CD4-positive, alpha-beta T cell treated with Interleukin-6 for 4 hours (primary cell): Measurements from ENCODE around the gene PLCD3.
A peak's percentile ranks its signal among the peaks of the same experiment; 100 is the strongest.

ENCODE experiments used
- DNase-seq: peaks from one replicate; pipeline ENCODE4 v3.0.0-alpha.2; 2020; ENCODE audit warnings: mixed read lengths

The PLCD3 gene

DNA sequence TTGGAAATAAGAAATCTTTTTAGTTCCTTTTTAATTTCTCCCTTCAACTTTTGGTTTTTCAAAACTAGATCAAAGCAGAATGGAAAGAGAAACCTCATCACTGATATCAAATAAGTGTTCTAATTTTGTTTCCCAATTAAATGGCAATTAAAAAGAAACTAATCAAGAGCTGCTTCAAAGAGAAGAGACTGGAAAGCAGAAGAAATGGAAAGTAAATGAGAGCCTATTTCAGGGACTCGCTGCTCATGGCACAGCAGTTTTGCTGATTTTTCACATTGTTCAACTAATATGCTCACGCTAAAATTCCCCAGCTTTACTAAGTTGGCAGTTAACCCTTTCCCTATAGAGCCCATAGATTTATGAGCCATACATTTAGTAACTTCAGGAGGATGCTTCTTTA, 64.7 kb downstream of the PLCD3 start:
- DNase-seq: no peak

DNA sequence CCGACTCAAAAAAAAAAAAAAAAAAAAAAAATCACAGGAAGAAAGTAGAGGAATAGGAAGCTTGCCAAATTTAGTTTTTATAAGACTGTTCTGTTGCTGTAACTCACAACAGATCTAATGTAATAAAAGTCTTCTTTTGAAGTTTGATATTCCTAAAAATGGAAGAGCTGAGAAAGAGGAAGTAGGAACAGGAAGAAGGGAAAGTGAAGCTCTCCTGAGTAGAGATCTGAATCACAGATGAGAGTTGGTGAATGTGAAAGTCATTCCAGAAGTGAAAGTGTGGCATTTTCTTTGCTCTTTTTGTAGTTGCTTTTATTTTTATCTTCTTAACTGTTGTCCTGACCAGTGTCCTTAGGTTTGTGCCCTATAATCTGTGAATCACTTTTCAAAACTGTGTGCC, 69.1 kb downstream of the PLCD3 start:
- no peak for DNase-seq

DNA sequence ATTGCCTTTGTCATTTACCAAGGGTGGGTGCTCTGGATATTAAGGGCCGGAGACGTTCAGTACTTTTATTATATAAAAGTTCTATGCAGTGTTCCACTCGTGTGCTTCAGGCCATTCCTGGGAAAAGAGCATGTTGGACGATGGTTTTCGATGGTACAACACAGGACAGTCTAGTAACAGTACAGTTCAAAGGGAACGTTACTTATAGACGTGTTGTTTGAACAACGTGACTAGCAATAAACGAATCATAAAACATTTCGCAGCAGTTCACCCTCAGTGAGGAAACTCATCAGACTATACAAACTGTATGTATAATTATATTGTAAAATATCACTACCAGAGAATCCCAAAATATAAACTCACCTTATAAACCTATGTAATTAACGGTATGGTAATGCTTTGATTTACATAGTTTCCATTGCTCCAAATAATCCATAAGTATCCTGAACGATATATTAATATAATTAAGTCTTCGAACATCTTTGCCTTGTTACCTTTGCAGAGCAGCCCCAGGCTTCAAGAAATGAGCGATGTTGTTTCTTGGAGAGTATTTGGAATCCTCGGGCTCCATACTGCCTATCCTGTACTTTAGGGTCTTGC, 70.6 kb downstream of the PLCD3 start:
- no peak for DNase-seq

DNA sequence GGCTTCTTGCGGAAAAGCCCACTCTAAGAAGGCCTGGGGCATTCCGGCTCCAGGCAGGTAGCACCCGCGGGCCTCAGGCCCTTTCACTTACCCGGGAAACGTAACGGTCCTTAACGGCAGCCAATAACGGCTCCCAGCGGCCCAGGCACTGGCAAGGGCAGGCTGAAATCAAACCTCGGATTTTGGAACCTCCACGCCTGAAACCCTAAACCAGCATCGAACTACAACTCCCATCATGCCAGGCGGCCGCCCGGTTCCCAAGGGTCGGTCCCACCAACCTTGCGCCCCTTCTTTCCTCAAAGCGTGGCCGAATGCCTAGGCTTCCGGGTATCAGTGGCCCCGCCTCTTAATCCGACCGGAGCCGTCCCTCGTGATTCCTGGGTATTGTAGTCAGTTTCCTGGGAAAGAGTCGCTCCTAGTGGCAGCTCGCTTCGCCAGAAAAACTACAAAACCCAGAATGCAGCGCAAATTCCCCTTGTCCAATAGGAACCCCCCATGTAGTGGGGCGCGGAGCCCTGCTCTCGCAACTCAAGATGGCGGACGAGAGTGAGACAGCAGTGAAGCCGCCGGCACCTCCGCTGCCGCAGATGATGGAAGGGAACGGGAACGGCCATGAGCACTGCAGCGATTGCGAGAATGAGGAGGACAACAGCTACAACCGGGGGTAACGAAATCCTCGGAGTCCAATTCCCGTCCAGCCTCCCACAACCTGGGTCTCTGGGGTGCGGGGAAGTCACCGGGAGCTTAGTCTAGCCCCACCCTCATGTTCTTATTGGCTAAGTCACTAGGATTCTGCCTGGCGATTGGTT, 71.3 kb downstream of the PLCD3 start, which contains the start of gene NMT1:
TSS of gene NMT1 (plus strand) at position 521 of the 809 bp plus-strand sequence. CDS start at position 534, 13 bp downstream.
- DNase-seq: peak; percentile 95

DNA sequence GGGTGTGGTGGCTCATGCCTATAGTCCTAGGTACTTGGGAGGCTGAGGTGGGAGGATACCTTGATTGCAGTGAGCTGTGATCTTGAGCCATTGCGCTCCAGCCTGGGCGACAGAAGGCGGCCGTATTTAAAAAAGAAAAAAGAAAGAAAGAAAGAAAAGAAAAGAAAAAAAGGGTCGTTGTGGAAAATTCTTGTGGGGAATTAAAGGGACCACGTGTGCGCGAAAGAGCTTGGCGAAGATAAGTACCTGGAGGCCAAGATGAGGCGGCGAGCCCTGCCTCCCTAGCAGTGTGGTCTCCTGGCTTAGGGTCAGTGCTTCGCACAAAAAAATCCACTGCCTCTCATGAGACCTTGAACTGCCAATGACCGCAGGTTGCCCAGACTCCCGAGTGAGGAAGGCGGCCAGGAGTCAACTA, 71.9 kb downstream of the PLCD3 start:
- DNase-seq: no peak
